Neural cell (in vitro differentiated cells): ENCODE data around the gene CYGB.

Experiments used
- EP300 ChIP-seq: fragments of 450-650 bp; conservative IDR thresholded peaks from 2 replicates; pipeline ENCODE4 v1.6.1; 2014; ENCODE audit warnings: antibody characterized with exemption, mild to moderate bottlenecking, moderate library complexity; ENCODE audit not compliant: poor library complexity, severe bottlenecking
- EZH2 ChIP-seq: fragments of 200-600, 300-800 bp; shearing (Covaris generic), sonication (generic); IDR thresholded peaks from 2 replicates; pipeline ENCODE4 v1.6.1; 2014; ENCODE audit warnings: antibody characterized with exemption, low read length, borderline replicate concordance, mild to moderate bottlenecking; ENCODE audit not compliant: insufficient read depth, poor library complexity, severe bottlenecking
- MXI1 ChIP-seq: fragments of 450-650 bp; conservative IDR thresholded peaks from 2 replicates; pipeline ENCODE4 v1.6.1; 2014; ENCODE audit warnings: antibody characterized with exemption, mild to moderate bottlenecking; ENCODE audit not compliant: poor library complexity, severe bottlenecking
- POLR2AphosphoS5 ChIP-seq: IDR thresholded peaks from 2 replicates; pipeline ENCODE4 v1.6.1; 2012
- SMC3 ChIP-seq: fragments of 450-650 bp; conservative IDR thresholded peaks from 2 replicates; pipeline ENCODE4 v1.6.1; 2014; ENCODE audit warnings: antibody characterized with exemption, mild to moderate bottlenecking, moderate library complexity; ENCODE audit not compliant: poor library complexity
- TAF1 ChIP-seq: IDR thresholded peaks from 2 replicates; pipeline ENCODE4 v1.6.1; 2012; ENCODE audit warnings: low read depth
- TF ChIP-seq, protein P1 (sequence below): fragments of 450-650 bp; IDR thresholded peaks from 2 replicates; pipeline ENCODE4 v1.5.1; 2014; ENCODE audit warnings: antibody characterized with exemption, mild to moderate bottlenecking, moderate library complexity; ENCODE audit not compliant: poor library complexity, severe bottlenecking
- TF ChIP-seq, protein P2 (sequence below): IDR thresholded peaks from 2 replicates; pipeline ENCODE4 v1.6.1; 2012; ENCODE audit warnings: borderline replicate concordance

DNA sequence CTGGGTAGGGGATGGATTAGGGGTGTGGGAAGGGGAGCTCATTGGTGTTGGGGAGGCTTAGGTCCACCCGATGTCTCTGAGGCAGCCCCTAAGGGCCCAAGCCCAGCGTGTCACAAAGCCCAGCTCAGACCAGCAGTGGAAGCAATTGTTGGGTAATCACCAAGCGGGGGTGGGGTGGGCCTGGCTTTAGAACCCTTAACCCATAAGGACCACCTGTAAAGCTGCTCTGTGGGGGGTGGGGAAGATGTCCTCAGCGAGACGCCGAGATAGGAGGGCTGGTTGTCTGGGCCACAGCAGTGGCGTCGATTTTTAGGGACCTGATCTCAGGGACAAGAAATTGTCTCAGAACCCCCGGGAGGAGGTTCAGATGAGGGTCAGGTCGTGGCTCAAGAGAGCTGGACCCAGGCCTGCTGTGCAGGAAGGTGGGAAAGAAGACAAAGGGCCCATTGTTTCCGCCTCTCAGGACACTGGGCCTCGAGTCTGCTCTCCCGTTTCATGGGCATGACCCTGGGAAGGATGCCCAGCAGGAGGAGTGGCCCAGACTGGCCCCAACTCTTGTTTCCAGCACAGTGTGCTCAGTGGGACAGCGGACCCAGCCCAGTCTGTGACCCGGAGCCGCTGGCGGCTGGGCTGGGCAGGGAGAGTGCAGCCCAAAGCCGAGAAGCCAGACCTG, 32.2 kb upstream of the CYGB start:
- TF ChIP-seq EP300 (no peak), EZH2 (no peak), TAF1 (no peak), POLR2AphosphoS5 (no peak), MXI1 (no peak), SMC3 (no peak)
- TF ChIP-seq, protein P1, sequence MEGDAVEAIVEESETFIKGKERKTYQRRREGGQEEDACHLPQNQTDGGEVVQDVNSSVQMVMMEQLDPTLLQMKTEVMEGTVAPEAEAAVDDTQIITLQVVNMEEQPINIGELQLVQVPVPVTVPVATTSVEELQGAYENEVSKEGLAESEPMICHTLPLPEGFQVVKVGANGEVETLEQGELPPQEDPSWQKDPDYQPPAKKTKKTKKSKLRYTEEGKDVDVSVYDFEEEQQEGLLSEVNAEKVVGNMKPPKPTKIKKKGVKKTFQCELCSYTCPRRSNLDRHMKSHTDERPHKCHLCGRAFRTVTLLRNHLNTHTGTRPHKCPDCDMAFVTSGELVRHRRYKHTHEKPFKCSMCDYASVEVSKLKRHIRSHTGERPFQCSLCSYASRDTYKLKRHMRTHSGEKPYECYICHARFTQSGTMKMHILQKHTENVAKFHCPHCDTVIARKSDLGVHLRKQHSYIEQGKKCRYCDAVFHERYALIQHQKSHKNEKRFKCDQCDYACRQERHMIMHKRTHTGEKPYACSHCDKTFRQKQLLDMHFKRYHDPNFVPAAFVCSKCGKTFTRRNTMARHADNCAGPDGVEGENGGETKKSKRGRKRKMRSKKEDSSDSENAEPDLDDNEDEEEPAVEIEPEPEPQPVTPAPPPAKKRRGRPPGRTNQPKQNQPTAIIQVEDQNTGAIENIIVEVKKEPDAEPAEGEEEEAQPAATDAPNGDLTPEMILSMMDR, result no peak
- TF ChIP-seq, protein P2, sequence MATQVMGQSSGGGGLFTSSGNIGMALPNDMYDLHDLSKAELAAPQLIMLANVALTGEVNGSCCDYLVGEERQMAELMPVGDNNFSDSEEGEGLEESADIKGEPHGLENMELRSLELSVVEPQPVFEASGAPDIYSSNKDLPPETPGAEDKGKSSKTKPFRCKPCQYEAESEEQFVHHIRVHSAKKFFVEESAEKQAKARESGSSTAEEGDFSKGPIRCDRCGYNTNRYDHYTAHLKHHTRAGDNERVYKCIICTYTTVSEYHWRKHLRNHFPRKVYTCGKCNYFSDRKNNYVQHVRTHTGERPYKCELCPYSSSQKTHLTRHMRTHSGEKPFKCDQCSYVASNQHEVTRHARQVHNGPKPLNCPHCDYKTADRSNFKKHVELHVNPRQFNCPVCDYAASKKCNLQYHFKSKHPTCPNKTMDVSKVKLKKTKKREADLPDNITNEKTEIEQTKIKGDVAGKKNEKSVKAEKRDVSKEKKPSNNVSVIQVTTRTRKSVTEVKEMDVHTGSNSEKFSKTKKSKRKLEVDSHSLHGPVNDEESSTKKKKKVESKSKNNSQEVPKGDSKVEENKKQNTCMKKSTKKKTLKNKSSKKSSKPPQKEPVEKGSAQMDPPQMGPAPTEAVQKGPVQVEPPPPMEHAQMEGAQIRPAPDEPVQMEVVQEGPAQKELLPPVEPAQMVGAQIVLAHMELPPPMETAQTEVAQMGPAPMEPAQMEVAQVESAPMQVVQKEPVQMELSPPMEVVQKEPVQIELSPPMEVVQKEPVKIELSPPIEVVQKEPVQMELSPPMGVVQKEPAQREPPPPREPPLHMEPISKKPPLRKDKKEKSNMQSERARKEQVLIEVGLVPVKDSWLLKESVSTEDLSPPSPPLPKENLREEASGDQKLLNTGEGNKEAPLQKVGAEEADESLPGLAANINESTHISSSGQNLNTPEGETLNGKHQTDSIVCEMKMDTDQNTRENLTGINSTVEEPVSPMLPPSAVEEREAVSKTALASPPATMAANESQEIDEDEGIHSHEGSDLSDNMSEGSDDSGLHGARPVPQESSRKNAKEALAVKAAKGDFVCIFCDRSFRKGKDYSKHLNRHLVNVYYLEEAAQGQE, result no peak
